Subcutaneous adipose tissue (tissue), 4 donors: ENCODE data around the gene DIP2C. TPM values are rescaled to one million over a fixed set of nuclear protein-coding genes. Genes with fewer than 3 reads are reported as not detected.

Experiments used
- CTCF ChIP-seq: fragments of 450-650 bp; IDR thresholded peaks from one replicate; pipeline ENCODE4 v1.5.1; 2016; ENCODE audit warnings: low read depth, mild to moderate bottlenecking, control low read depth, antibody characterized with exemption, moderate library complexity
- total RNA-seq, 4 donors: library from RNA; depleted of rRNA; stranded (reverse); fragments of >200 nt; gene quantifications; one replicate each; pipeline ENCODE4 v1.1.0, GENCODE V29; 2016

The DIP2C gene
- total RNA-seq, 4 donors from 2014 or later, result 32.1 to 64.0 (median 40.5) TPM

DNA sequence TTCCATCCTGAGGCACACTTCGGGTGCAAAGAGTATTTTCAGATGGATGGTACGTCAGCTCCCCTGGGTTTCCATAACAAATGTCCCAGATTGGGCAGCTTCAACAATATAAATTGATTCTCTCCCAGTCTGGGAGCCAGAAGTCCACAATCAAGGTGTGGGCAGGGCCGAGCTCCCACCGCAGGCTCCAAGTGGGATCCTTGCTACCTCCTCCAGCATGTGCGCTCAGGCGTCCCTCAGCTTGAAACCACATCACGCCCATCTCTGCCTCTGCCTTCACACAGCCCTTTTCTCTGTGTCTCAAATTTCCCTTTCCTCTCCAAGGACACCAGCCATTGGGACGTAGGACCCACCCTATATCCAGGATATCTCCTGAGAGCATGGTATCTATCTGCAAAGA lies 153.5 kb downstream of the DIP2C start:
- no peak for TF ChIP-seq CTCF

- TF ChIP-seq CTCF, result no peak
Observed at GRCh38 chr10:535051-535450, 154.4 kb downstream of the DIP2C start.

- TF ChIP-seq CTCF, result no peak
Observed at GRCh38 chr10:534047-534566, 155.4 kb downstream of the DIP2C start.

- no peak for TF ChIP-seq CTCF
Observed at GRCh38 chr10:533611-534010, 155.9 kb downstream of the DIP2C start.

- no peak for TF ChIP-seq CTCF
Observed at GRCh38 chr10:533186-533585, 156.3 kb downstream of the DIP2C start.

GRCh38 chr10:531541-531940 lies 157.9 kb downstream of the DIP2C start:
- no peak for TF ChIP-seq CTCF

GRCh38 chr10:530717-531116 lies 158.8 kb downstream of the DIP2C start:
- TF ChIP-seq CTCF, result no peak
